Heart left ventricle (tissue), 13 donors: ENCODE results near the gene HIGD1A.

Experiments used
- POLR2A ChIP-seq, 2 donors: fragments of 450-650 bp; IDR thresholded peaks; one replicate each; pipeline ENCODE4 v1.6.1; 2017; ENCODE audit warnings: antibody characterized with exemption in 2 of 2, mild to moderate bottlenecking in 2 of 2, moderate library complexity in 2 of 2
- TF ChIP-seq, protein P1 (sequence below), 12 donors: fragments of 200-600 bp; sonication (generic) in 4 of 12; IDR thresholded peaks; one replicate each; pipeline versions ENCODE4 v1.5.0 to v1.8.0; 2018 to 2022; ENCODE audit warnings: antibody characterized with exemption in 12 of 12, mild to moderate bottlenecking in 5 of 12
- donor health status: ischemic (EF 13 %, LVEDD 7.1; RV severe dilation, severe dysfunction).
- donor health status: DM: no; HTN: yes; CAD: no.
- donor health status: DM: no; HTN: no; CAD: no.
- donor health status: ischemic (EF 25% LVEDD 6.9; RV normal size, moderate dysfunction).
- donor health status: ischemic (EF 25% LVEDD 5.7; RV mildly dilated, moderate dysfunction).
- donor health status: ischemic (EF 35%, LVEDD 5.7; RV mildly dilated, moderate dysfunction).
- donor health status: nonischemic (EF 11% LVEDD 7.7; RV severe dilation, severe dysfunction).
- donor health status: DM: yes; HTN: yes; CAD: no.
- donor health status: PGD.
- donor health status: ischemic (EF 29% LVEDD 5.4; RV normal size, mild dysfunction).
- donor health status: nonischemic (EF 23%, LVEDD 6.1; RV moderate dilation, normal function).

DNA sequence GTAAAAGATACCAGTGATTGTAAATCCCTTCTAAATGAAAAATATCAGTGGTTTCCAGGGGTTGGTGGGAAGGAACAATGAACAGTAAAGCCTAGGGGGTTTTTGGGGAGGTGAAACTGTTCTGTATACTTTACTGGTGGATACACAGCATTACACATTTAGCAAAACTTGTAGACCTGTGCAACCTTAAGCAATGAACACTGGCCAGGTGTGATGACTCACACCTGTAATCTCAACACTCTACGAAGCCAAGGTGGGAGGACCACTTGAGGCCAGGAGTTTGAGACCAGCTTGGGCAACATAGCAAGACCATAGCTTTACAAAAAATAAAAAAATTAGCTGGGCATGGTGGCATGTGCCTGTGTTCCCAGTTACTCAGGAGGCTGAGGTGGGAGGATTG is 33.0 kb downstream of the HIGD1A start:
- TF ChIP-seq, protein P1, sequence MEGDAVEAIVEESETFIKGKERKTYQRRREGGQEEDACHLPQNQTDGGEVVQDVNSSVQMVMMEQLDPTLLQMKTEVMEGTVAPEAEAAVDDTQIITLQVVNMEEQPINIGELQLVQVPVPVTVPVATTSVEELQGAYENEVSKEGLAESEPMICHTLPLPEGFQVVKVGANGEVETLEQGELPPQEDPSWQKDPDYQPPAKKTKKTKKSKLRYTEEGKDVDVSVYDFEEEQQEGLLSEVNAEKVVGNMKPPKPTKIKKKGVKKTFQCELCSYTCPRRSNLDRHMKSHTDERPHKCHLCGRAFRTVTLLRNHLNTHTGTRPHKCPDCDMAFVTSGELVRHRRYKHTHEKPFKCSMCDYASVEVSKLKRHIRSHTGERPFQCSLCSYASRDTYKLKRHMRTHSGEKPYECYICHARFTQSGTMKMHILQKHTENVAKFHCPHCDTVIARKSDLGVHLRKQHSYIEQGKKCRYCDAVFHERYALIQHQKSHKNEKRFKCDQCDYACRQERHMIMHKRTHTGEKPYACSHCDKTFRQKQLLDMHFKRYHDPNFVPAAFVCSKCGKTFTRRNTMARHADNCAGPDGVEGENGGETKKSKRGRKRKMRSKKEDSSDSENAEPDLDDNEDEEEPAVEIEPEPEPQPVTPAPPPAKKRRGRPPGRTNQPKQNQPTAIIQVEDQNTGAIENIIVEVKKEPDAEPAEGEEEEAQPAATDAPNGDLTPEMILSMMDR (IDR thresholded peaks at IDR 0.05), result no peak
- TF ChIP-seq POLR2A (IDR thresholded peaks at IDR 0.05), result no peak
